GM12891 (cell line): Measurements from ENCODE around the gene RAB6C.

ENCODE experiments used
- POLR2A ChIP-seq: IDR thresholded peaks from 2 replicates; pipeline ENCODE4 v1.6.1; 2011; ENCODE audit warnings: low read depth, low read length, control low read depth
- POLR2AphosphoS5 ChIP-seq: IDR thresholded peaks from 2 replicates; pipeline ENCODE4 v1.6.1; 2011; ENCODE audit warnings: low read depth, low read length, control low read depth
- SPI1 ChIP-seq: IDR thresholded peaks from 2 replicates; pipeline ENCODE4 v1.6.1; 2011; ENCODE audit warnings: low read depth, low read length, control low read depth
- TAF1 ChIP-seq: IDR thresholded peaks from 2 replicates; pipeline ENCODE4 v1.6.1; 2011; ENCODE audit warnings: low read depth, low read length, control low read depth

GRCh38 chr2:129945557-129945956 is 33.9 kb upstream of the RAB6C start:
- no peak for TF ChIP-seq SPI1
- TF ChIP-seq POLR2AphosphoS5: no peak
- TF ChIP-seq POLR2A: no peak
- no peak for TF ChIP-seq TAF1
